ENCODE measurements around the gene GSPT1.

DNA sequence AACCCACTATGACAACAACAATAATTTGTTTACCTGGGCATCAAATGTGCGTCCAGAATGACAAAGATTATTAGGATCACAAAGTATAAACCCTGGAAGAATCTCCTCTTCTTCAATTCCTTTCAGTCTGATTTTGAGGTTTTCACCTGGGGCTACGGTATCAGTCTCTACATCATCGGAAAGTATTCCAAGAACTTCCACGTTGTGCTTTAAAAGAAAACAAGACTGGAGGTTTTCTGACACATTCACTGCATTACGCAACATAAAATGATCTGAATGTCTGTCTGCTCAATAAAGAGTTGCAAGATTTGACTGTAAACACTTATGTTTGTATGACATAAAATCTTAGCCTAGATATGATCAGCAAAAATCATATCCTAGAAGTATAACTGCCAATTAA is 38.4 kb downstream of the GSPT1 start:
- TF ChIP-seq, protein P1, sequence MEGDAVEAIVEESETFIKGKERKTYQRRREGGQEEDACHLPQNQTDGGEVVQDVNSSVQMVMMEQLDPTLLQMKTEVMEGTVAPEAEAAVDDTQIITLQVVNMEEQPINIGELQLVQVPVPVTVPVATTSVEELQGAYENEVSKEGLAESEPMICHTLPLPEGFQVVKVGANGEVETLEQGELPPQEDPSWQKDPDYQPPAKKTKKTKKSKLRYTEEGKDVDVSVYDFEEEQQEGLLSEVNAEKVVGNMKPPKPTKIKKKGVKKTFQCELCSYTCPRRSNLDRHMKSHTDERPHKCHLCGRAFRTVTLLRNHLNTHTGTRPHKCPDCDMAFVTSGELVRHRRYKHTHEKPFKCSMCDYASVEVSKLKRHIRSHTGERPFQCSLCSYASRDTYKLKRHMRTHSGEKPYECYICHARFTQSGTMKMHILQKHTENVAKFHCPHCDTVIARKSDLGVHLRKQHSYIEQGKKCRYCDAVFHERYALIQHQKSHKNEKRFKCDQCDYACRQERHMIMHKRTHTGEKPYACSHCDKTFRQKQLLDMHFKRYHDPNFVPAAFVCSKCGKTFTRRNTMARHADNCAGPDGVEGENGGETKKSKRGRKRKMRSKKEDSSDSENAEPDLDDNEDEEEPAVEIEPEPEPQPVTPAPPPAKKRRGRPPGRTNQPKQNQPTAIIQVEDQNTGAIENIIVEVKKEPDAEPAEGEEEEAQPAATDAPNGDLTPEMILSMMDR (IDR thresholded peaks at IDR 0.05; ENCODE audit: borderline replicate concordance, extremely low read depth, low read length, poor library complexity, severe bottlenecking), result no peak
- no peak for TF ChIP-seq EZH2 (IDR thresholded peaks at IDR 0.05; ENCODE audit: borderline replicate concordance, low read depth, low read length, severe bottlenecking)

All from DND-41 (cell line).